Muscle layer of duodenum (tissue), 2 donors: ENCODE measurements around the gene PRDM5.

Experiments
- H3K27ac ChIP-seq: one replicate; pipeline ENCODE4 v1.7.0; 2013; ENCODE audit warnings: mild to moderate bottlenecking, low read length
- H3K27me3 ChIP-seq: one replicate; pipeline ENCODE4 v1.7.0; 2013; ENCODE audit warnings: low read depth, mild to moderate bottlenecking, control low read depth, low read length
- H3K36me3 ChIP-seq, 2 donors: one replicate each; pipeline ENCODE4 v1.7.0; 2013; ENCODE audit warnings: low read length in 2 of 2, control low read depth in 1 of 2, mild to moderate bottlenecking in 1 of 2; ENCODE audit not compliant: insufficient read depth in 2 of 2, control insufficient read depth in 1 of 2
- H3K4me1 ChIP-seq, 2 donors: one replicate each; pipeline ENCODE4 v1.7.0; 2013; ENCODE audit warnings: low read length in 2 of 2, mild to moderate bottlenecking in 2 of 2, control low read depth in 1 of 2, moderate library complexity in 1 of 2; ENCODE audit not compliant: insufficient read depth in 2 of 2, control insufficient read depth in 1 of 2
- H3K4me3 ChIP-seq, 2 donors: one replicate each; pipeline ENCODE4 v1.7.0; 2013; ENCODE audit warnings: low read length in 2 of 2, low read depth in 1 of 2, mild to moderate bottlenecking in 1 of 2
- H3K9me3 ChIP-seq, 2 donors: one replicate each; pipeline ENCODE4 v1.7.0; 2013; ENCODE audit warnings: low read length in 2 of 2, control low read depth in 1 of 2, mild to moderate bottlenecking in 1 of 2; ENCODE audit not compliant: control insufficient read depth in 1 of 2
- donor health status: healthy.

PRDM5 gene

DNA sequence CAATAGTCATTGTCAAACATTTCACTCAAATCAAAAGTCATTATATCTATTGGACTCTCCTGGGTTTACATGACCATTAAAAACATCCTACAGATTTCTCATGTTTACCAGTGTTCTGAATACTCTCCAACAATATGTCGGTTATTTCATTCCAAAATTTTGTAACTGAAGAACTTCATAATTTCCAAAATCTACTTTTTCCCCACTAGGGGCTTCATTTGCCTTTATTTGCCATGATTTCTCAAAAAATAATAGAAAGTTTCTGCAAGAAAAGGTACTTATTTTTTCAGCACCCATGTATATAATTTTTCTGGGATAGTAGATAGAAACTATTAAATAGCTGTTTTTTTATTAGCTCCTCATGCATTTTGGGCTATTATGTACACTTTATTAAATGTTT is 49.0 kb downstream of the PRDM5 start:
- Histone ChIP-seq H3K27ac (no peak overlapping the region), H3K4me1 (no peaks in the 10 kb centered on the region), H3K9me3 (no peaks in the 10 kb centered on the region), H3K27me3 (no peaks in the 10 kb centered on the region), H3K36me3 (no peaks in the 10 kb centered on the region), H3K4me3 (no peak overlapping the region)

DNA sequence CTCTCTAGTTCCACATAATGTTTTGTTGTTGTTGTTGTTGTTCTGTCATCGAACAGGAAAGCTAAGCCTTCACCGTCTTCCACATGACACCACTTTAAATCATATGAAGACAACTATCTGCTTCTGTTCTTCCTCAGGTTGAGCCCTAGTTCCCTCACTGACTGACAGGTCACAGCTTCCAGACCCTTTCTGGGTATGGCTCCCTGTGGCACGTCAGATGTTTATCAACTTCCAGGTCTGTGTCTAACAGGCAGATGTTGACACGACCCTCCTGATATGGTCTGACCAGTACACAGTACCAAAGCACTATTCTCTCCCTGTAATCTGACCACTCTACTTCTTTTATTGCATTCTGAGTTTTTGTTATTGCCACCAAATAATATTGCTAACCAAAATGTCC is 51.4 kb downstream of the PRDM5 start:
- no peaks in the 10 kb centered on the region for H3K4me1 ChIP-seq
- no peaks in the 10 kb centered on the region for H3K36me3 ChIP-seq
- no peak overlapping the region for H3K27ac ChIP-seq
- no peak overlapping the region for H3K4me3 ChIP-seq
- H3K27me3 ChIP-seq = no peaks in the 10 kb centered on the region
- no peaks in the 10 kb centered on the region for H3K9me3 ChIP-seq

- no peaks in the 10 kb centered on the region for H3K4me1 ChIP-seq
- H3K27ac ChIP-seq = no peak overlapping the region
- no peaks in the 10 kb centered on the region for H3K27me3 ChIP-seq
Measured at GRCh38 chr4:120870279-120870673, 52.2 kb downstream of the PRDM5 start.

GRCh38 chr4:120869613-120870278 is 52.8 kb downstream of the PRDM5 start:
- Histone ChIP-seq H3K27ac (no peak overlapping the region), H3K4me1 (no peaks in the 10 kb centered on the region), H3K27me3 (no peaks in the 10 kb centered on the region), H3K9me3 (no peaks in the 10 kb centered on the region), H3K4me3 (no peak overlapping the region), H3K36me3 (no peaks in the 10 kb centered on the region)

More at GRCh38 chr4:120870279-120870673, 52.2 kb downstream of the PRDM5 start:
- Histone ChIP-seq H3K9me3 (no peaks in the 10 kb centered on the region), H3K4me3 (no peak overlapping the region), H3K36me3 (no peaks in the 10 kb centered on the region)

DNA sequence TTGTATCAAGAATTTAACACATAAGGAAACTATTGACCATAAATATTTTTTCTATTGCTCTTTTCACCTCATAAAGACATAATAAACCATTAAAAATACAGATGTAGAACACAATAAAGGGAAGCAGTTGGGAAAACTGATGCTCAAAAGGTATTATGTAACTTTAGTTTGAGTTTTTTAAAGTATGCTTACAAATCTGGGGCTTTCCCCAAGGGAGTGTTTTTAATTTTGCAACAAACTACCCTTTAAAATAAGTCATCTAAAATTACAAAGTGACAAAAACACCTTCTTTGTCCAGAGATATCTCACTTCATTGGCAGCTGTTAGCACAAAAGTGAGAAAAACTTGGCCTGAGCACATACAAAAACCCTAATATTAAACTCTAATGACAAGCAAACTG is 55.0 kb downstream of the PRDM5 start:
- no peaks in the 10 kb centered on the region for H3K36me3 ChIP-seq
- H3K9me3 ChIP-seq = no peaks in the 10 kb centered on the region
- no peak overlapping the region for H3K27ac ChIP-seq
- H3K4me1 ChIP-seq = no peaks in the 10 kb centered on the region
- H3K4me3 ChIP-seq = no peak overlapping the region
- H3K27me3 ChIP-seq = no peaks in the 10 kb centered on the region

- no peak overlapping the region for H3K27ac ChIP-seq
- no peak overlapping the region for H3K4me3 ChIP-seq
- H3K4me1 ChIP-seq = no peaks in the 10 kb centered on the region
- H3K9me3 ChIP-seq = no peaks in the 10 kb centered on the region
- no peaks in the 10 kb centered on the region for H3K27me3 ChIP-seq
- no peaks in the 10 kb centered on the region for H3K36me3 ChIP-seq
Measured at GRCh38 chr4:120865985-120866384, 56.5 kb downstream of the PRDM5 start.

DNA sequence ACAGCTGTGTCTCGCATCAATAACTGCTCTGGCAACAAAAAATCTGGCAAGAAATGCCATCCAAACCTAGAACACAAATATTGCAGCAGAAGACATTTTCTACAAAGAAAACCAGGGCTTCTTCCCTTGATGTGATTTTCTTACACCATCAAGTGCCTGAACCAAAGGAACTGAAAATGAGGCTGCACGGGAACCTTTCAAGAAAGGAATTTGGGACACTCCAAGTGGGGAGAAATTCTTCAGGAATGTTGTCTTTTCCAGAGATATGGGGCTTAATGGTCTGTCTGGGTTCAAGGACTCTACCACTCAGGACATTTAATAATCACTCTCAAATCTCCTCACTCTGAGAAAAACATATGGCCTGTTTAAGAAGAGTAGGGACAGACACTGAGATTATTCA is 57.6 kb downstream of the PRDM5 start:
- H3K36me3 ChIP-seq = no peaks in the 10 kb centered on the region
- H3K4me3 ChIP-seq = no peak overlapping the region
- H3K9me3 ChIP-seq = no peaks in the 10 kb centered on the region
- H3K4me1 ChIP-seq = no peaks in the 10 kb centered on the region
- H3K27me3 ChIP-seq = no peaks in the 10 kb centered on the region
- H3K27ac ChIP-seq = no peak overlapping the region

DNA sequence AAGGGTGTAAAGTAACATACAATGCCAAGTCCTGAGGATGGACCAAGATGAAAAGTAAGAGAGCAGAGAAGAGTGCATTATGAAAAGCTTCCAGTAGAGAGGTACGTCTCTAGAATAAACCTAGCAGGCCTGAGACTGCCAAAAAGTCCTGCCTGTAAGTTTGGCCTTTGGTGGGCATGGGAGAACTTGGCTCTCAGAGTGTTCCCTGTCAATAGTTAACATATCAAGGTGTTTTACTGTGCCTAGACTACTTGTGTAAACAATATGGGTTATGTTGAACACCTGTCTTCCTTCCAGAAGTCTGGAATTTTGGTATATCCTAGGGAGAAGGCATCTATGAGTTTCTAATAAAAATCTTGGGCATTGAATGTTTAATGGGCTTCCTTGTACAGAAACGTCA is 60.1 kb downstream of the PRDM5 start:
- Histone ChIP-seq H3K27ac (no peak overlapping the region), H3K27me3 (no peaks in the 10 kb centered on the region), H3K4me1 (no peaks in the 10 kb centered on the region), H3K36me3 (no peaks in the 10 kb centered on the region), H3K9me3 (no peaks in the 10 kb centered on the region), H3K4me3 (no peak overlapping the region)

- H3K27me3 ChIP-seq = no peaks in the 10 kb centered on the region
- H3K4me1 ChIP-seq = no peaks in the 10 kb centered on the region
- H3K27ac ChIP-seq = no peak overlapping the region
- no peaks in the 10 kb centered on the region for H3K36me3 ChIP-seq
- H3K4me3 ChIP-seq = no peak overlapping the region
- no peaks in the 10 kb centered on the region for H3K9me3 ChIP-seq
Measured at GRCh38 chr4:120861852-120862251, 60.7 kb downstream of the PRDM5 start.

- no peaks in the 10 kb centered on the region for H3K36me3 ChIP-seq
- H3K27ac ChIP-seq = no peak overlapping the region
- no peaks in the 10 kb centered on the region for H3K9me3 ChIP-seq
- H3K4me3 ChIP-seq = no peak overlapping the region
- H3K27me3 ChIP-seq = no peaks in the 10 kb centered on the region
- no peaks in the 10 kb centered on the region for H3K4me1 ChIP-seq
Measured at GRCh38 chr4:120858776-120859175, 63.8 kb downstream of the PRDM5 start.

DNA sequence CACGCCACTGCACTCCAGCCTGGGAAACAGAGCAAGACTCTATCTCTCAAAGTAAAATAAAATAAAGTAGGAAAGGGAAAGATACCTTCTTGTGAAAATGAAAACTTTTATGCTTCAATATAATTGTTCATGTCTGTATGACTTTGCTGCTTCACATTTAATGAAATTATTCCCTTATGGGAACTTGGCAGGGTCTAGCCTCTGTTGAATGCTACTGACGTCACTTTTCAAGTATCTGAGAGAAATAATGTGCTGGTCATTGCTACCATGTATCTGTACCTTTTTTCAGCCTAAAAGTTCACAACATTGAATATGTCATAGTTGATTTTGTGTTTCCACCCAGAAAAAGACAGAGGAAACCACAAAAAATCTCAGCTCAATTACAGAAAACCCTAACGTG is 65.2 kb downstream of the PRDM5 start:
- no peak overlapping the region for H3K4me3 ChIP-seq
- H3K9me3 ChIP-seq = no peaks in the 10 kb centered on the region
- H3K36me3 ChIP-seq = no peaks in the 10 kb centered on the region
- no peak overlapping the region for H3K27ac ChIP-seq
- no peaks in the 10 kb centered on the region for H3K4me1 ChIP-seq
- H3K27me3 ChIP-seq = no peaks in the 10 kb centered on the region

GRCh38 chr4:120856294-120856693 is 66.2 kb downstream of the PRDM5 start:
- H3K4me1 ChIP-seq = no peaks in the 10 kb centered on the region
- no peak overlapping the region for H3K27ac ChIP-seq
- no peak overlapping the region for H3K4me3 ChIP-seq
- H3K9me3 ChIP-seq = no peaks in the 10 kb centered on the region
- no peaks in the 10 kb centered on the region for H3K27me3 ChIP-seq
- H3K36me3 ChIP-seq = no peaks in the 10 kb centered on the region
